G401.6 (cell line): ENCODE results near the gene PDXDC1.
"Not testable (repeated sequence)": the region's sequence is repeated elsewhere in the genome, so short reads cannot be mapped to it uniquely, and the experiment has no call there.

Experiments
- FAIRE-seq: peaks from 2 replicates; lab custom pipeline; 2012; peaks lifted over from hg19 to GRCh38; lab: Jason Lieb, UNC

The PDXDC1 gene

DNA sequence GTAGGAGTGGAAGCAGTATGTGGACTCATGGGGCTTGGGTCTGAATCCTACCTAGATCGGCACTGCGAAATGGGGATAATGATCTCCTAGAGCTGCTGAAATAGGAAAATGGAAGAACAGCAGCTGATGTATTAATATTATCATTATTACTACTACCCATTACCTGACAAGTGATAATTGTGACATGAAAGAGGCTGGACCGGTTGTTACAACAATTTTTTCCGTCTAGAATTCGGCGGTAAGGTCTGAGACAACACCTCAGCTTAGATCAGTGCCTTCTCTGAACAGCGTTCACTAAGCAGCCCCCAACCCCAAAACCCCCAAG, 533 bp upstream of the PDXDC1 start:
- not testable (repeated sequence) for FAIRE-seq

DNA sequence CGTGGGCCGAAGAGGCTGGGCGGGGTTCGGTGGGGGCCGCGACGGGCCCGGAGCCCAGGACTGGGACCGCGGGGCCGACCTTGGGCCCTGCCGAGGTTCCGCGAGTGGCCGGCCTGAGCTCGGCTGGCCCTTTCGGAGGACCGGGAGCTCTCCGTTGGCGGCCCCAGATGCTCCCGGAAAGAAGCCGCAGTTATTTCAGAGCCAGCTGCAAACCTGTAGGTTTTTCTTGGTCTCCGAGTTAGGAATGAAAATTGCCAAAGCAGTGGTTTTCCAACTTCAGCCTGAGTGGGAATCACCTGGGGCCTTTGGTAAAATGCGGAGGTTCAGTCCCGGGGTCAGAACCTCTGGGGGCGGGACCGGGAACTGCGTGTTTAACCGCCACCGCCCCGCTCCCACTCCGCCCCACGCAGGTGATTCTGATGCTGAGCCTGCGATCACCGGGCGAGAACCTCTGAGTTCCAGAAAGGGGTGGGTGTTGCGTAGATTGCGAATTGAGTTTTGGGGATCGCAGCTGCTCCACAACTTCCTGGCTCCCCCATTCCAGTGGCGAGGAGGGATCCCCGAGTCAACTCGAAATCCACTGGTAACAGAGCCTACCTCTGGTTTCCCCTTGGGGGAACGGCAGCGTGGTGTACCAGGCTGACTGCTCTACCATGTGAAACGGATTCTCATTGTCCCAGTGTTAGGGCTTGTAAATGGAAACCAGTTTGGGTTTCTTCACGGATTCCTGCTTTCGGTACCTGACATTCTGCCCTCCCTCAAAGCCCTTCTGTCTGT, 780 bp downstream of the PDXDC1 start:
- not testable (repeated sequence) for FAIRE-seq

DNA sequence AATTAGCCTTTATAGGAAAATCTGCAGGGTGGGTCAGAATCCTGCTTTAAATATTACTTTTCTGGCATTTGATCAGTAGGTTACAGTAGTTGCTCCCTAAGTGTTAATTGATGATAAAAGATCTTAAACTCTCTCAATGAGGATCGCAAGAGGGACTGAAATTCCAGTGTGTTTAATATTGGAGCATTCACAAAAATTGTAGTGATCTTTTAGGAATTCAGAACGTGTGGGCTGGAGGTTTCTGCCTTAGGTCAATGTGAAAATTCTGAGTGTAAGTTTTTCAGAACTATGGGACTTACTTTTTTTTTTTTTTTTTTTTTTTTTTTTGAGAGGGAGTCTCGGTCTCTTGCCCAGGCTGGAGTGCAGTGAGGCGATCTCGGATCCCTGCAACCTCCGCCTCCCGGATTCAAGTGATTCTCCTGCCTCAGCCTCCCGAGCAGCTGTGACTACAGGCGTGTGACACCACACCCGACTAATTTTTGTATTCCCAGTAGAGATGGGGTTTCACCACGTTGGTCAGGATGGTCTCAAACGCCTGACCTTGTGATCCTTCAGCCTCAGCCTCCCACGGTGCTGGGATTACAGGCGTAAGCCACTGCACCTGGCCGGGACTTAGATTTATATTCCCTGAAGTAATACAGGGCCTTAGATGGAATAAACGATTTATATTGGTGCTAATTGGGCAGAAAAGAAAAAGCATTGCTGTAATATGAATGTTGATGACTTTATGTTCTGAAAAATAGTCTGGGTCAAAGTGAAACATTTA, 2.3 kb downstream of the PDXDC1 start:
- not testable (repeated sequence) for FAIRE-seq

GRCh38 chr16:14978281-14978680, 3.5 kb downstream of the PDXDC1 start:
- FAIRE-seq, result not testable (repeated sequence)

GRCh38 chr16:14978908-14979307, 4.1 kb downstream of the PDXDC1 start:
- not testable (repeated sequence) for FAIRE-seq

DNA sequence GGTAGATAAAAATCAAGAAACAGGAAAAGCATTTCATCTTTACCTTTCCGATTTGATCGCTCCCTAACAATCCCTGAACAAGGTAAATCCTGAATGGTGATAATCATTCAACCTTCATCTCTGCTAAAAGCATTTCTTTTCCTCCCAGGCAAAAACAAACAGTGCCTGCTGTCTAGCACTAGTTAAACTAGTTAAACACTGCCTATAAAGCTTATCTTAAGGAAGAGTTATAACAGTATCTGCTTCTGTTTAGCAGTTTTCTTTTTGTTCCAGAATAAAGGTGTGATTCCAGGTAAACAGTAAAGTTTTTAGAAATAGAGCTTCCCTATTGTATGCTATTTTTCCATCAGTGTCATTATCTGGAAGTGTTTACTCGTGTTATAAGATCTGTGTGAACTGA, 6.4 kb downstream of the PDXDC1 start:
- FAIRE-seq, result not testable (repeated sequence)

DNA sequence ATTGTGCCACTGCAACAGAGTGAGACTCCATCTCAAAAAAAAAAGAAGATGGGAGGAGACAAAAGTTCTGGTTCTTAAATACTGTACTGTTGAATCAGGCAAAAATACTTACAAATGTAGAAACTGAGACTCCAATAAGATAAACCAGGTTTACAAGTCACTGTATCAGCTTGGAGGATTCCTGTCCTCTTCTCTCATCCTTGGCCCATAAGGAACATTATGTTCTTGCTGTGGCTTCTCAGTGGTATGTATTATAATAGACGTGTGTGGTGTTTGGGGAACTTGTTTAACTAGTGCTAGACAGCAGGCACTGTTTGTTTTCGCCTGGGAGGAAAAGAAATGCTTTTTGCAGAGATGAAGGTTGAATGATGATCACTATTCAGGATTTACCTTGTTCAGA, 7.7 kb downstream of the PDXDC1 start:
- FAIRE-seq, result not testable (repeated sequence)

GRCh38 chr16:14988092-14988491, 13.3 kb downstream of the PDXDC1 start:
- not testable (repeated sequence) for FAIRE-seq

DNA sequence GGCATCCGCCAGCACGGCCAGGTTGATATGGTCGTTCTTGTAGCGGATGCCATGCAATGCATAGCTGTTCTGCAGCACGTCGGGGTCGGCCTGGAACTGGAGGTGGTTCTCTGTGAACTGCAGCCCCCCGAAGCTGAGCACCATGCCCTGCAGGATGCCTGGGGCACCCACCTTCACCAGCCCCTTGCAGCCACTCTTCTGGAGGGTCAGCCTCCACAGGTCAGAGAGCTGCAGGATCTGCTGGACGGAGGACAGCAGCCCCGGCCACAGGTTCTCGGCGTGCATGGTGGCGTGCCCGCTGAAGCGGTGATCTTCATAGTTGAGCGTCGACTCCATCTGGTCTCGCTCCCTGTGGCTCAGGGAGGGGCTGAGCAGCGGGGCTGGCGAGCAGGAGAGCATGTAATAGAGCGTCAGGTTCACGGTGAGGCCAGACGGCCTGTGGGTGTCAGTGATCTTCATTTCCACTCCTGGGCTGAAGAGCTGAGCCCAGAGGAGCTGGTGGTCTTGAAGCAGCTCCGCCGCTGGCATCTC, 13.9 kb downstream of the PDXDC1 start:
- not testable (repeated sequence) for FAIRE-seq

DNA sequence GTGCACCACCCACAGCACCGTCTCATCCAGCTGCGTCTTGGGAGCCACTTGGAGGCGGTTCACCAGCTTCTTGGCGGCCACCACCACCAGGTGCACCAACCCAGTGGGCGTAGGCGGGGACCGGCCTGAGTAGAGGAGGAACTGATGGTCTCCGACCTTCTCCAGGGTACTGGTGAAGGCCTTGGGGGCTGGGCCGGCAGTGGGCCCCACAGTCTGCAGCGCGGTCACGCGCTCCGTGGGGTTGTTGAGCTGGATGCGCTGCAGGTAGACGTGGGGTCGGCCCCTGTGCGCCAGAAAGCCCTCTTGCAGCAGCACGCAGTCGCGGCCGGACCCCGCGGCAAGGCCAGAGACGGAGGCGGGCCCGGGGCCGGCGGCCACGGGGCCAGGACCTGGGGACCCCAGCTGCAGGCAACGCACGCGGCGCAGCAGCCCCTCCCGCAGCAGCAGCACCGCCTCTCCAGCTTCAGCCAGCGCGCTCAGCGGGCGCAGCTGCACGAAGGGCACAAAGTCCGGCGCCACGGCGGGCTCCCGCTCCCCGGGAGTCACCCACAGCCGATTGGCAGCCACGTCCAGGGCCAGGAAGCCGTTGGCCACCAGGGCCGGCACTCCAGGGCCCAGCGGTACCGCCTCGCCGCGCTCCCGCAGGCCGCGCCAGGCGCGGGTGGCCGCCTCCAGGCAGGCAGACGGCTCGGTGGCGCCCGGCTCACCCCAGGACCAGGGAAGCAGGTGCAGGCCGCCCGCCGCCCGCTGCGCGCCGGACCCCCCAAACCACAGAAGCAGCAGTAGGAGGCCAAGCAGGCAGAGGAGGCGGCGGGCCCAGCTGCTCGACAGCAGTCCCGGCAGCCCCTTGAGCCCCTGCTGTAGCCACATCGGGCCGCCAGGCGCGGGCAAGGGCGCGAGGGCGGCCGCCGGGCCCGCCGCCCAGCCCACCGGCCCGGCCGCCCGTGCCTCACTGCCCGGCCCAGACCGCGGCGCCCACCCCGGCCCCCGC, 14.8 kb downstream of the PDXDC1 start:
- not testable (repeated sequence) for FAIRE-seq

DNA sequence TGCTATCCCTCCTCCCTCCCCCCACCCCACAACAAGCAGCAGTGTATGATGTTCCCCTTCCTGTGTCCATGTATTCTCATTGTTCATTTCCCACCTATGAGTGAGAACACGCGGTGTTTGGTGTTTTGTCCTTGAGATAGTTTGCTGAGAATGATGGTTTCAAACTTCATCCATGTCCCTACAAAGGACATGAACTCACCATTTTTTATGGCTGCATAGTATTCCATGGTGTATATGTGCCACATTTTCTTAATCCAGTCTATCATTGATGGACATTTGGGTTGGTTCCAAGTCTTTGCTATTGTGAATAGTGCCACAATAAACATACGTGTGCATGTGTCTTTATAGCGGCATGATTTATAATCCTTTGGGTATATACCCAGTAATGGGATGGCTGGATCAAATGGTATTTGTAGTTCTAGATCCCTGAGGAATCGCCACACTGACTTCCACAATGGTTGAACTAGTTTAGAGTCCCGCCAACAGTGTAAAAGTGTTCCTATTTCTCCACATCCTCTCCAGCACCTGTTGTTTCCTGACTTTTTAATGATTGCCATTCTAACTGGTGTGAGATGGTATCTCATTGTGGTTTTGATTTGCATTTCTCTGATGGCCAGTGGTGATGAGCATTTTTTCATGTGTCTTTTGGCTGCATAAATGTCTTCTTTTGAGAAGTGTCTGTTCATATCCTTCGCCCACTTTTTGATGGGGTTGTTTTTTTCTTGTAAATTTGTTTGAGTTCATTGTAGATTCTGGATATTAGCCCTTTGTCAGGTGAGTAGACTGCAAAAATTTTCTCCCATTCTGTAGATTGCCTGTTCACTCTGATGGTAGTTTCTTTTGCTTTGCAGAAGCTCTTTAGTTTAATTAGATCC, 18.7 kb downstream of the PDXDC1 start:
- not testable (repeated sequence) for FAIRE-seq

DNA sequence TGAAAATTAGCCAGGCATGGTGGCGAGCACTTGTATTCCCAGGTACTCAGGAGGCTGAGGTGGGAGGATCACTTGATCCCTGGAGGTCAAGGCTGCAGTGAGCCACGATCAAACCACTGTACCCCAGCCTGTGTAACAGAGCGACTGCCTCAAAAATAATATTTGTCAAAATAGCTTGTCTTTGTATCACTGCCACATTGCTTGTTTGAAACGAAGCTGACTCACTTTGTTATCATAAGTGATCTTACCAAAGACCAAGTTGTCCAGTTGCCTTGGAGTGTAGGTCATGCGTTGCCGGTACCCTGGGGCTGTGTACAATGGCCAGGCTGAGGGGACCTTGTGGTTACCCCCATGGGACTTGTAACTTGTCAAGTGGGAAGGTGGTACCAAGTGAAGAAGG, 21.9 kb downstream of the PDXDC1 start:
- FAIRE-seq, result not testable (repeated sequence)

- not testable (repeated sequence) for FAIRE-seq
These were observed 23.5 kb downstream of the PDXDC1 start for GRCh38 chr16:14998300-14998699.

GRCh38 chr16:14999845-15000244, 25.0 kb downstream of the PDXDC1 start:
- not testable (repeated sequence) for FAIRE-seq

DNA sequence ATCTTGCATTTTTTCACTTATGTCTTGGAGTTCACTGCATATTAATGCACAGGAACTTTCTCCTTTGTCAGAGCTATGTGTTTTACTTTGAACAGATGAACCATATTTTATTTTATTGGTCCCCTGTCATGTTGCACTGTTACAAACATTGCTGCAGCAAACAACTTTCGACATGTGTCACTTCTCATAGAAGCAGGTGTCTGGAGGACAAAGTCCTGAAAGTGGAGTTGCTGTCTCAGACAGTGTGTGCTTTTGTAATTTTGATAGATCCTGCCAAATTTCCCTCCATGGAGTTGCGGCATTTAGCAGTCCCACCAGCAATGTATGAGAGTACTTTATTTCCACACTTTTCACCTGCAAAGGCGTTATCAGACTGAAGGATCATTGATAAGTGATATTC, 27.6 kb downstream of the PDXDC1 start:
- FAIRE-seq, result not testable (repeated sequence)

- FAIRE-seq, result not testable (repeated sequence)
These were observed 30.7 kb downstream of the PDXDC1 start for GRCh38 chr16:15005357-15006132.

DNA sequence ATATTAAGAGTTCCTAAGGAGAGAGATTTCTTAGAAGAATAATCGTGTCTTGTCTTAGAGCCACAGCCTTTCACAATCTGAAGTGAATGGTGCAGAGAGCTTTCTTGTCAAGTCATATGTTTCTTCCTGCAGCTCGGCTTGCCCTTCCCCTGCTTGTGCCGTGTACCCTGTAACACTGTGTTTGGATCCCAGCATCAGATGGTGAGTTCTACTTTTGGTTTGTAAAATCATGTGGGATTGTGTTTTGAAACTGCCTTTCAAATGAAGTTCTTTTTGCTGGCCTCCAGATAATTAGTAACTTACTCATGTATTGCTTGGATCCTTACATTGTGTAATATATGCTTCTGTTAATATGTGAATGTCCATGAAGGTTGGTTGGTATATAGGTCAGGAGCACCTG, 33.8 kb downstream of the PDXDC1 start:
- FAIRE-seq, result not testable (repeated sequence)

DNA sequence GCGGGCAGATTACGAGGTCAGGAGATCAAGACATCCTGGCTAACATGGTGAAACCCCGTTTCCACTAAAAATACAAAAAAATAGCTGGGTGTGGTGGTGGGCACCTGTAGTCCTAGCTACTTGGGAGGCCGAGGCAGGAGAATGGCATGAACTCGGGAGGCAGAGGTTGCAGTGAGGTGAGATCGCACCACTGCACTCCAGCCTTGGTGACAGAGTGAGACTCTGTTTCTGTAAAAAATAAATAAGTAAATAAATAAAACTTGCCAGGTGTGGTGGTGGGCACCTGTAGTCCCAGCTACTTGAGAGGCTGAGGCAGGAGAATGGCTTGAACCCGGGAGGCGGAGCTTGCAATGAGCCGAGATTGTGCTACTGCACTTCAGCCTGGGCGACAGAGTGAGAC, 38.1 kb downstream of the PDXDC1 start:
- FAIRE-seq, result not testable (repeated sequence)

- not testable (repeated sequence) for FAIRE-seq
These were observed 40.8 kb downstream of the PDXDC1 start for GRCh38 chr16:15015671-15016070.

DNA sequence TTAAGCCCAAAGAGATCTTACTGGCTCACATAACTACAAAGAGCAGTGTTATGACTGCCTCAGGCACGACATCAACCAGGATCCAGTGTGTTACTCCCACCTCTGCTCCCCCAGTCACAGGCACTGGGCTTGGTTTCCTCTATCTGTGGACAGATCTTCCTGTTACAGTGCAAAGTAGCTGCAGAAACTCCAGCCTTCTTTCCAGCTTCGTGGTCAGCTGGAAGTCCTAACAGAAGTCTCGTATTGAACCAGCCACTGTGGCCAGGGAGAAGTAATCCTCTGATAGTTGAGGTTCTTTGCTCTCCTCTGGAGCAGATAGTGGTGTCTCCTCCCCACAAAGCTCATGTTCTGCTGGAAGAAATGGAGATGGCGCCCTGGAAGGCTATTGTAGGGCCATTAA, 41.5 kb downstream of the PDXDC1 start:
- FAIRE-seq, result not testable (repeated sequence)
